Nephron (organoid): ENCODE measurements around the gene MVP.
A peak's percentile ranks its signal among the peaks of the same experiment; 100 is the strongest.
"Not testable (repeated sequence)": the region's sequence is repeated elsewhere in the genome, so short reads cannot be mapped to it uniquely, and the experiment has no call there.

Source experiments
- H3K27ac Mint-ChIP-seq, 3 experiments: 2 replicates each; pipeline ENCODE4 v1.8.0; 2020; ENCODE audit warnings: mixed read lengths in 3 of 3, mild to moderate bottlenecking in 2 of 3, moderate library complexity in 1 of 3
- H3K27me3 Mint-ChIP-seq: 2 replicates; pipeline ENCODE4 v1.8.0; 2021; ENCODE audit warnings: low read depth, mild to moderate bottlenecking, moderate library complexity, mixed read lengths
- H3K36me3 Mint-ChIP-seq: 2 replicates; pipeline ENCODE4 v1.8.0; 2020; ENCODE audit warnings: low read depth, mixed read lengths
- H3K4me1 Mint-ChIP-seq: 2 replicates; pipeline ENCODE4 v1.8.0; 2020; ENCODE audit warnings: mixed read lengths
- H3K4me3 Mint-ChIP-seq, 3 experiments: 2 replicates each; pipeline ENCODE4 v1.8.0; 2020; ENCODE audit warnings: mild to moderate bottlenecking in 3 of 3, mixed read lengths in 3 of 3, moderate library complexity in 2 of 3
- H3K9me3 Mint-ChIP-seq: 2 replicates; pipeline ENCODE4 v1.8.0; 2020; ENCODE audit warnings: mixed read lengths
- TF ChIP-seq, protein P1 (sequence below), 3 experiments: fragments of 200-600 bp; sonication (generic); IDR thresholded peaks; one replicate each; pipeline ENCODE4 v1.5.0; 2021; ENCODE audit warnings: antibody characterized with exemption in 3 of 3; ENCODE audit not compliant: unreplicated experiment in 3 of 3

The MVP gene

DNA sequence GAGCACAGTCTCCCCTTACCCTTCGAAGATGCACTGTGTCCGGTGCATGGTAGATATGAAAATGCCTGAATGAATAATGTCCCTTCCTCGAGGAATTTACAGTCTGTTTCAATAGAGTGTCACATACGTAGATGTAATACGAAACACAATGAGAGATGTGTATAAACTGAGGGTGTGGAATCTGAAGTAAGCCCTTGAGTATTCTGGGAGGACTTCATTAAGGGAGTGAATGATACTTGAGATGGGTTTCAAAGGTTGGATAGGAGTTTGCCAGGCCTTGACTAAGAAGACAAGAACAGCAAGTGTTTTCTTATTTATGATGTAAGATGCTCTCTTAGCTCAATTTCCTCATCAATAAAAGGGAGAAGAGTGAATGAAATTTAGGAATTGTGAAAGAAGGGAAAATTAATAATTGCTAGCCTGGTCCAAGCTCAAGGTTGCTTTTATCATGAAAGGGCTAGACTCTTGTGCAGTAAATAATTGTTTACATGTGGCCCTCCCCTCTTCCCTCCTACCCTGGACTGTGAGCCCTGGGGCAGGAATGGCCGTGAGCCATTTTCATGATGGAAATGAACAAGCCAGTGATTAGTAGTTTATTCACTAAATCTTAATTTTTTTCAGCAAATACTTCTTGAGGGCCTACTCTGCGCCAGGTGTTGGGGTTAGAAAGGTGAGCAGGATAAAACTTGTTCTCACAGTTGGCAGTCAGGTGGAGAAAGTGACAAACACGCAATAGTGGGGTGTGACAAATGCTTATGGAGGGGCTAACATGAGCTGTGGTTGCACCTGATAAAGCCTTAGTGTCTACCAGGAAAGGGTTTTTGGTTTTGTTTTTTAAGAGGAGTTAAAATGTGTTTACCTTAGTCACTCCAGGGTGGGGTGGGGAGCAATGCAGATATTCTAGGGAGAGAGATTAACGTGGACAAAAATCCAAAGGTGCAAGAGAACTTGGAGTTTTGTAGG, 28.1 kb upstream of the MVP start:
- no peaks in the 10 kb centered on the region for H3K9me3 Mint-ChIP-seq
- H3K4me3 Mint-ChIP-seq: peak overlapping the region; percentile 97 to 99 (median 98)
- peak overlapping the region; percentile 99 to 100 (median 99) for H3K27ac Mint-ChIP-seq
- H3K27me3 Mint-ChIP-seq: no peaks in the 10 kb centered on the region
- TF ChIP-seq, protein P1, sequence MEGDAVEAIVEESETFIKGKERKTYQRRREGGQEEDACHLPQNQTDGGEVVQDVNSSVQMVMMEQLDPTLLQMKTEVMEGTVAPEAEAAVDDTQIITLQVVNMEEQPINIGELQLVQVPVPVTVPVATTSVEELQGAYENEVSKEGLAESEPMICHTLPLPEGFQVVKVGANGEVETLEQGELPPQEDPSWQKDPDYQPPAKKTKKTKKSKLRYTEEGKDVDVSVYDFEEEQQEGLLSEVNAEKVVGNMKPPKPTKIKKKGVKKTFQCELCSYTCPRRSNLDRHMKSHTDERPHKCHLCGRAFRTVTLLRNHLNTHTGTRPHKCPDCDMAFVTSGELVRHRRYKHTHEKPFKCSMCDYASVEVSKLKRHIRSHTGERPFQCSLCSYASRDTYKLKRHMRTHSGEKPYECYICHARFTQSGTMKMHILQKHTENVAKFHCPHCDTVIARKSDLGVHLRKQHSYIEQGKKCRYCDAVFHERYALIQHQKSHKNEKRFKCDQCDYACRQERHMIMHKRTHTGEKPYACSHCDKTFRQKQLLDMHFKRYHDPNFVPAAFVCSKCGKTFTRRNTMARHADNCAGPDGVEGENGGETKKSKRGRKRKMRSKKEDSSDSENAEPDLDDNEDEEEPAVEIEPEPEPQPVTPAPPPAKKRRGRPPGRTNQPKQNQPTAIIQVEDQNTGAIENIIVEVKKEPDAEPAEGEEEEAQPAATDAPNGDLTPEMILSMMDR (IDR thresholded peaks at IDR 0.05; ENCODE audit: unreplicated experiment in 3 of 3): no peak
- peaks cover 19% of the 10 kb centered on the region for H3K36me3 Mint-ChIP-seq
- H3K4me1 Mint-ChIP-seq: peaks cover 32% of the 10 kb centered on the region

DNA sequence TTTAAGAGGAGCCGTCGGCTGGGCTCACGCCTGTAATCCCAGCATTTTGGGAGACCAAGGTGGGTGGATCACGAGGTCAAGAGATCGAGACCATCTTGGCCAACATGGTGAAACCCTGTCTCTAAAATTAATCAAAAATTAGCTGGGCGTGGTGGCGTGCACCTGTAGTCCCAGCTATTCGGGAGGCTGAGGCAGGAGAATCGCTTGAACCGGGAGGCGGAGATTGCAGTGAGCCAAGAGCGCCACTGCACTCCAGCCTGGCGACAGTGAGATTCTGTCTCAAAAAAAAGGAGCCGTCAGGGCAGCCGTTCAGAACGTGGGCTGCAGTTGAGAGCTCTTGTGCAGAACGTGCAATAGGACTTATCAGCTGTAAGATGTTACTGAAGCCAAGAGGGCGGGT, 27.1 kb upstream of the MVP start:
- not testable (repeated sequence) for H3K27me3 Mint-ChIP-seq, H3K4me3 Mint-ChIP-seq, H3K9me3 Mint-ChIP-seq
- Mint-ChIP-seq H3K36me3 (peaks cover 29% of the 10 kb centered on the region), H3K4me1 (peaks cover 32% of the 10 kb centered on the region), H3K27ac (peak overlapping the region in 1 of 3 experiments; percentile 2)

DNA sequence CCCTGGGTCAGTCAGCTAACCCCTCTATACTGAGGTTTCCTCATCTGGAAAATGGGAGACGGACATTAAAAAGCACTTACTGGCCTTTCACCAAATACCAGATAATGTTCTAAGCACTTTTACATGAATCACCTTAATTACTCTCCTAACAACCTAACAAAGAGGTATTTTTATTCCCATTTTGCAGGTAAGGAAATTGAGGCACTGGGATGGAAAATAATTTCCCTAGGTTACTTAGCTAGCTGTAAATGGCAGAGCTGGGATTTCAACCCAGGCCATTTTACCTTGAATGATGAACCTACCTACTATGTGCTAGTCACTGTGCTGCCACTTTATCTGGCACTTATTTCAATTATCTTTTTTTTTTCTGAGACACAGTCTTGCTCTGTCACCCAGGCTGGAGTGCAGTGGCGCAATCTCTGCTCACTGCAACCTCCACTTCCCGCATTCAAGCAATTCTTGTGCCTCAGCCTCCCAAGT, 26.0 kb upstream of the MVP start:
- no peaks in the 10 kb centered on the region for H3K9me3 Mint-ChIP-seq
- H3K4me3 Mint-ChIP-seq: no peak overlapping the region
- peaks cover 32% of the 10 kb centered on the region for H3K4me1 Mint-ChIP-seq
- H3K27ac Mint-ChIP-seq: no peak overlapping the region
- TF ChIP-seq, protein P1 (IDR thresholded peaks at IDR 0.05; ENCODE audit: unreplicated experiment in 3 of 3): no peak
- peaks cover 38% of the 10 kb centered on the region for H3K36me3 Mint-ChIP-seq
- H3K27me3 Mint-ChIP-seq: no peaks in the 10 kb centered on the region

DNA sequence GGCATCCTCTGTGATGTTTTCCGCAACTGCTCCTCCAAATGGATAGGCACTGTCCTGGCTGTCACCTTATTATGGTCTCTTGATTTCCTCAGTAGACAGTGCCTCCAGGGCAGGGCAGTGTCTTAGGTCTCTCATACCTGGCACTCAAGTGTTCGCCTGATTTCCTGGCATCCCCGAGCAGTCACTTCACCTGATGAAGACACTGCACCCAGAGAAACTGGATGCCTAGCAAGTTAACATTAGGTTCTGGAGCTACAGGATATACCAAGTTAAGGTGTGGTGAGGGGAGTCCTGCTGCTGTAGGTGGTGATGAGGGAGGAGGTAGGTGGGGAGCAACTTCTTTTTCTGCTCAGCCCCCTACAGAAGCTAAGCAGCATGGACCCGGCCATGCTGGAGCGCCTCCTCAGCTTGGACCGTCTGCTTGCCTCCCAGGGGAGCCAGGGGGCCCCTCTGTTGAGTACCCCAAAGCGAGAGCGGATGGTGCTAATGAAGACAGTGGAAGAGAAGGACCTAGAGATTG, 17.8 kb upstream of the MVP start:
- TF ChIP-seq, protein P1 (IDR thresholded peaks at IDR 0.05; ENCODE audit: unreplicated experiment in 3 of 3): no peak
- H3K9me3 Mint-ChIP-seq: no peaks in the 10 kb centered on the region
- peaks cover 38% of the 10 kb centered on the region for H3K36me3 Mint-ChIP-seq
- H3K4me1 Mint-ChIP-seq: peaks cover 35% of the 10 kb centered on the region
- H3K27me3 Mint-ChIP-seq: no peaks in the 10 kb centered on the region
- peak overlapping the region; percentile 88 to 99 (median 98) for H3K27ac Mint-ChIP-seq
- peak overlapping the region; percentile 62 to 100 (median 81) for H3K4me3 Mint-ChIP-seq

DNA sequence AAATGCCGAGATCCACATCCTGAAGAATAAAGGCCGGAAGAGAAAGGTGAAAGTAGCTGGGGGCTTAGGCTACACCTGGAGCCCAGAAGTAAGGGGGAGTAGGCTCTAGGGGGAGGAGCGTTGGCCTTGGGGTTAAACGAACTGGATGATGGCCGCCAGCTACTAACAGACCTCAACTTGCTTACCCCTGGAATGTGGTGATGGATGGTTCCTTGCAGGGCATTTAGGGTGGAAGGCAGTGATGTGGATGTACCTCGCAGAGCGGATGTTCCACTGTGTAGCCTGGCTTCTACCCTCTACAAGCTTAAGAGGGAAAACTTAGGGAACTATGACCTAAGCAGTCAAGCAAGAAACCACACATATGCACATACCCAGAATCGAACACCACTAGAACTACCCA, 16.2 kb upstream of the MVP start:
- H3K4me3 Mint-ChIP-seq: peak overlapping the region; percentile 96 to 100 (median 97)
- H3K27me3 Mint-ChIP-seq: no peaks in the 10 kb centered on the region
- peaks cover 50% of the 10 kb centered on the region for H3K4me1 Mint-ChIP-seq
- peak overlapping the region; percentile 97 to 99 (median 98) for H3K27ac Mint-ChIP-seq
- peaks cover 32% of the 10 kb centered on the region for H3K36me3 Mint-ChIP-seq
- TF ChIP-seq, protein P1 (IDR thresholded peaks at IDR 0.05; ENCODE audit: unreplicated experiment in 3 of 3): no peak
- no peaks in the 10 kb centered on the region for H3K9me3 Mint-ChIP-seq

DNA sequence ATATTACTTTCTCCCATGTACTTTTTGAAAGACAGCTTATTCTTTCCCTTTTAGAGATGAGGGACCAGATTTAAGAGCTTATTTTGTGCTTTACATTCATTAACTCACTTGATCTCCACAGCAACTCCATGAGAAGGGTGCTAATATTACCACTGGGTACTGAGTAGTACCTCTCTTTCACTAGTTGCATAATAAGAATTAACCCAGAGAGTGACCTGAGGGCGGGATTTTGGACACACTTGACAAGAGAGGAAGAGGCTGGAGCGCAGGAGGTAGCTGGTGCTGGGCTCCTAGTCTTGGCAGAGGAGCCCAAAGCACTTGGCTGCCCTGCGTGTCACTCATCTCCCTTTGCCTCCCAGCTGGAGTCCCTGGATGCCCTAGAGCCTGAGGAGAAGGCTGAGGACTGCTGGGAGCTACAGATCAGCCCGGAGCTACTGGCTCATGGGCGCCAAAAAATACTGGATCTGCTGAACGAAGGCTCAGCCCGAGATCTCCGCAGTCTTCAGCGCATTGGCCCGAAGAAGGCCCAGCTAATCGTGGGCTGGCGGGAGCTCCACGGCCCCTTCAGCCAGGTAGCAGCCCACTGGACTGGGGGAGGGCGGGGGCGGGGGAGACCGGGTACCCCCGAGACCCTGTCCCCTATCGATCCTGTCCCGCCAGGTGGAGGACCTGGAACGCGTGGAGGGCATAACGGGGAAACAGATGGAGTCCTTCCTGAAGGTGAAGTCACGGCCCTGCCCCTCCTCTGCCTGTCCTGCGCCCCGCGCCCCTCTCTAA, 15.6 kb upstream of the MVP start:
- peak overlapping the region; percentile 96 to 100 (median 97) for H3K4me3 Mint-ChIP-seq
- no peaks in the 10 kb centered on the region for H3K9me3 Mint-ChIP-seq
- peaks cover 30% of the 10 kb centered on the region for H3K36me3 Mint-ChIP-seq
- peak overlapping the region; percentile 98 to 99 (median 98) for H3K27ac Mint-ChIP-seq
- no peaks in the 10 kb centered on the region for H3K27me3 Mint-ChIP-seq
- TF ChIP-seq, protein P1 (IDR thresholded peaks at IDR 0.05; ENCODE audit: unreplicated experiment in 3 of 3): no peak
- peaks cover 51% of the 10 kb centered on the region for H3K4me1 Mint-ChIP-seq
